ENCODE measurements around the gene FNDC10.
"Not testable (repeated sequence)": the region's sequence is repeated elsewhere in the genome, so short reads cannot be mapped to it uniquely, and the experiment has no call there.

DNA sequence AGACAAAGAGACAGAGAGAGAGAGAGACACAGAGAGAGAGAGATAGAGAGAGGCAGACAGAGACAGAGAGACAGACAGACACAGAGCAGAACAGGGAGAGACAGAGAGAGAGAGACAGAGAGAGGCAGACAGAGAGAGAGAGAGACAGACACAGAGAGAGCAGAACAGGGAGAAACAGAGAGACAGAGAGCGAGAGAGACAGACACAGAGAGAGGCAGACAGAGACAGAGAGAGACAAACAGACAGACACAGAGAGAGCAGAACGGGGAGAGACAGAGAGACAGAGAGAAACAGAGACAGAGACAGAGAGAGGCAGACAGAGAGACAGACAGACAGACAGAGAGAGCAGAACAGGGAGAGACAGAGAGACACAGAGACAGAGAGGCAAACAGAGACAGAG lies 4.6 kb downstream of the FNDC10 start:
- TF ChIP-seq POLR2A, CTCF, EP300 (IDR thresholded peaks at IDR 0.05): not testable (repeated sequence)
